GM13976 (cell line): Measurements from ENCODE around the gene DUSP15.

Experiments
- DNase-seq: peaks from one replicate; pipeline ENCODE4 v3.0.0; 2012; ENCODE audit warnings: low spot score
- in situ Hi-C: fragments of 300-500 bp; cut with MboI; formaldehyde crosslinking; loops from one replicate; pipeline ENCODE4 v1.12.0; 2022; ENCODE audit warnings: low sequenced_read_pairs, mixed read lengths, inconsistent platforms; ENCODE audit not compliant: unreplicated experiment
- TF ChIP-seq, protein P1 (sequence below): IDR thresholded peaks from 2 replicates; pipeline ENCODE4 v1.5.1; 2012; ENCODE audit warnings: borderline replicate concordance, mild to moderate bottlenecking; ENCODE audit not compliant: insufficient read depth; ENCODE audit errors: extremely low read depth, missing control alignments, control extremely low read depth

Gene DUSP15

DNA sequence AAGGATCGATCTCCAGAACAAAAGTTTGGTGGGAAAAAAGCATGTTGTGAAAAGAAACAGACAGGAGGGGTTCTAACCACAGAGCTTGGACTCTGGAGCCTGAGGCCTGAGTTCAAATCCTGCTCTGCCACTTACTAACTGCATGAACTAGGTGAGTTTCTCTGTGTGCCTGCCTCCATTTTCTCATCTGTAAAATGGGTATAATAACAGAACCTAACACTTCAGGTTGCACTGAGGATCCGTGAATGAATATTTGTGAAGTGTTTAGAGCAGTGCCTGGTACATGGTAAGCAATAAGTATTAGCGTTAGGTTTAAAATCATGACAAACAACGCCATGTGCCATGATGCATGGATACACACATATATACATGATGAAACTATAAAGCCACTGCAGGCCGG, 36.7 kb upstream of the DUSP15 start:
- in situ Hi-C loops, result no loop called here
- no peak for DNase-seq
- TF ChIP-seq, protein P1, sequence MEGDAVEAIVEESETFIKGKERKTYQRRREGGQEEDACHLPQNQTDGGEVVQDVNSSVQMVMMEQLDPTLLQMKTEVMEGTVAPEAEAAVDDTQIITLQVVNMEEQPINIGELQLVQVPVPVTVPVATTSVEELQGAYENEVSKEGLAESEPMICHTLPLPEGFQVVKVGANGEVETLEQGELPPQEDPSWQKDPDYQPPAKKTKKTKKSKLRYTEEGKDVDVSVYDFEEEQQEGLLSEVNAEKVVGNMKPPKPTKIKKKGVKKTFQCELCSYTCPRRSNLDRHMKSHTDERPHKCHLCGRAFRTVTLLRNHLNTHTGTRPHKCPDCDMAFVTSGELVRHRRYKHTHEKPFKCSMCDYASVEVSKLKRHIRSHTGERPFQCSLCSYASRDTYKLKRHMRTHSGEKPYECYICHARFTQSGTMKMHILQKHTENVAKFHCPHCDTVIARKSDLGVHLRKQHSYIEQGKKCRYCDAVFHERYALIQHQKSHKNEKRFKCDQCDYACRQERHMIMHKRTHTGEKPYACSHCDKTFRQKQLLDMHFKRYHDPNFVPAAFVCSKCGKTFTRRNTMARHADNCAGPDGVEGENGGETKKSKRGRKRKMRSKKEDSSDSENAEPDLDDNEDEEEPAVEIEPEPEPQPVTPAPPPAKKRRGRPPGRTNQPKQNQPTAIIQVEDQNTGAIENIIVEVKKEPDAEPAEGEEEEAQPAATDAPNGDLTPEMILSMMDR, result no peak

DNA sequence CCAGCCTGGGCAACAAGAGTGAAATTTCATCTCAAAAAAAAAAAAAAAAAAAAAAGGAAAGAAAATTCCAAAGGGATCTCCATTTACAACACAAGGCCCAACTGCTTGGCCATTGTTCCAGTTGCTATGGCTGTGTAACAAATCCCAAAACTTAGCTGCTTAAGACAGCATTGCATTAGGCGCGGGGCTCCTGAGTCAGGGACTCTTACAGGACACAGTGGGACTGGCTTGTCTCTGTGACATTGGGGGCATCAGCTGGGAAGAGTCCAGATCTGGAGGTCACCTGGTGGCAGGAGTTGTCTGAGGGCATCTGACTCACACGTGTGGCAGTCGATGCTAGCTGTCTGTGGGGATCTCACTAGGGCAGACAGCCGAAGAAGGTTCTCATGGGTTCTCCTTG, 35.7 kb upstream of the DUSP15 start:
- in situ Hi-C loops, result no loop called here
- DNase-seq, result no peak
- TF ChIP-seq, protein P1, result no peak

DNA sequence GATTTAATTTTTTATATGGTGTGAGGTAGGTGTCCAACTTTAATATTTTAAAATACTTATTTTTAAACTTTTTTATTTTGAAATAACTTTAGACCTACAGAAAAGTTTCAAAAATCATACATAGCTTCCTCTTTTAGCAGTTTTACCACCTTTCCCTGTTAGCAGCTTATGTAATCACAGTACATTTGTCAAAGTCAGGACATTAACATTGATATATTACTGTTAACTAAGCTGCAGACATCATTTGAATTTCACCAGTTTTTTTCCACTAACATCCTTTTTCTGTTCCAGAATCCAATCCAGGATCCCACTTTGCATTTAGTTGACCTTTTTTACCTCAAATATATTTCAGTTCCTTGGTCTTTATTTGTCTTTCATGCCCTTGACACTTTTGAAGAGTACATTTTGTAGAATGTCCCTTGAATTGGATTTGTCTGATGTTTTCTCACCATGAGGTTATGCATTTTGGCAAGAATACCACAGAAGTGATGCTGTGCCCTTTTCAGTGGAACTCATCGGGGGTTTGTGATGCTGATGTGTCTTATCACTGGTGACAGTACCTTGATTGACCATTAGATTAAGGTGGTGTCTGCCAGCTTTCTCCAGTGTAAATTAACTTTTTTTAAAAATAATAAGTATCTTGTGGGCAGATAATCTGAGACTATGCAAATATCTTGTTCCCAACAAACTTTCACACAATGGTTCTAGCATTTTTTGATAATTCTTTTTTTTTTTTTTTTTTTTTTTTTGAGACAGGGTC, 33.5 kb upstream of the DUSP15 start:
- in situ Hi-C loops, result no loop called here
- DNase-seq, result no peak
- TF ChIP-seq, protein P1, result no peak

DNA sequence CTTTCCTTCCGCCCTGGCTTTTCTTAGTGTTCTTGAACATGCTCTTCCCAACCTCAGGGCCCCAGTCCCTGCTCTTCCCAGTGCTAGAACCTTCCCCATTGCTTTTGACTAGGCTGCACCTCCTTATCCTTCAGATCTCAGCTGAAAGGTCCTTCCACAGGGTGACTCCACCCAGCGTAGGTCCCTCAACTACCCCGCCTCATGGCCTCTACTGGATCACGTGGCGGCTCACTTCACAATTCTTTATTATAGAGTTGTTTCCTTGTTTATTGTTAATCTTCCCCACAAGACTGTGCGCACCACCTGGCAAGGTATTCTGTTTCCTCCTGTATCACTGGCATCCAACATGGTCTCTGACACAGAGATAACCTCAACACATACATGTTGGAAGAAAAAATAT, 31.3 kb upstream of the DUSP15 start:
- in situ Hi-C loops, result no loop called here
- TF ChIP-seq, protein P1, result no peak
- no peak for DNase-seq

DNA sequence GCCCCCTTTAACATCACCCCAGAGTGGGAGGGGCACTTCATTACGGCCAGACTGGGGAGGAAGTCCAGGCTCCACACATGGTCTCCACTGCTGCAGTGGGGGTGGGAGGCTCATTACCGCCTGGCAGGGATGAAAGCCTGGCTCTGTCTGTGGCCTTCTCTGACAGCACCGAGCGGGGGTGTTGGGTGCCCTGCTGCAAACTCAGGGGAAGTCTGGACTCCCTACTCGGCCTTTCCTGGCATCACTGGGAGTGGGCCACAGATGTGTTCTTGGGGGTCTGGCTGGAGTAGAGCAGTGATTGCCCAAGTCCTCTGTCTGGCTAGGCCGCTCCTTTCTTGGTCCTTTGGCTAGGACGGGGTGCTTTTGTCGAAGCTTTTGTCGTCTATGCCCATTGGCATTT, 27.2 kb upstream of the DUSP15 start:
- DNase-seq, result no peak
- TF ChIP-seq, protein P1, result no peak
- in situ Hi-C loops, result no loop called here

DNA sequence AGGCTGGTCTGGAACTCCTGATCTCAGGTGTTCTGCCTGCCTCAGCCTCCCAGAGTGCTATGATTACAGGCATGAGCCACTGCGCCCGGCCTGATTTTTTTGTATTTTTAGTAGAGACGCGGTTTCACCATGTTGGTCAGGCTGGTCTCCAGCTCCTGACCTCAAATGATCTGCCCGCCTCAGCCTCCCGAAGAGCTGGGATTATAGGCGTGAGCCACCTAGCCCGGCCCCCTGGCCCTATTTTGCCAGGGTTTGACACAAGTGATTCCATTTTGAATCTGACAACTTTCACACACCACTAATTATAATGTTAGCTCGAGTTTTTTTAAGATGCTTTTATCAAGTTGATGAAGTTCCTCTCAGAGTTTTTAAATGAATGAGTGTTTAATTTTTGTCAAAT, 25.7 kb upstream of the DUSP15 start:
- in situ Hi-C loops, result no loop called here
- TF ChIP-seq, protein P1, result no peak
- DNase-seq, result no peak
